ENCODE results near the gene GBGT1. TPM values are rescaled to one million over a fixed set of nuclear protein-coding genes. Genes with fewer than 3 reads are reported as not detected.

Gene GBGT1
- polyA plus RNA-seq, 1 of the 3 experiments (the other 2 are of a cell fraction) = 0.51 TPM

DNA sequence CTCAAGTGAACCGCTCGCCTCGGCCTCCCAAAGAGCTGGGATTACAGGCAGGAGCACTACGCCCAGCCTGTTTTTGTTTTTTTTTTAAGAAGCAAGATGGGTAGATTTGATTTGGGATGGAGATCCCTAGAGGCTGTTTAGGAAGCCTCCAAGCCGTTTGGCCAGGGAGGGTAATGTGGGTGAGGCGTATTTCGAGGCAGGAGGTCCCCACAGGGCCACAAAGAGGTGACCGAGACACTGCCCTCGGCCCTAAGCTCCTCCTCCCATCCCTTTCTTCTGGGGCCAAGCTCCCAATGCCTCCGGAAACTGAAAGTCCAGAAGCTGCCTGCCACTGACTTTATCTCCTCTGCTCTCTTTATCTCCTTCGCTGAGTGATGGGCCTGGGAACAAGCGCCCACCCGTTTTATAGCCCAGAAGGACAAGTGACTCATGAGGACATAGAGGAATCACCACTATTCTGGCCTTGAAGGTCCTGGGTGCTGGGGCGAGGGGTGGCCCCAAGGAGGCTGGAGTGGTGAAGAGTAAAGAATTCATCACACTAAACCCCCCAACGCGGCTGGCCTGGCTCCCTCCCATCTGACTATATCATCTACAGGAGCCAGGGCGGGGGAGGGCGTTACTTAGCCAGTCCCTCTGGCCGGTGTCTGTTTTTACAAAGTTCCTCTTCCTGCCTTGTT, 40.6 kb downstream of the GBGT1 start:
- Histone ChIP-seq H4K20me1 (ENCODE audit: insufficient read depth) (peaks cover 33% of the 10 kb centered on the region), H2AFZ (ENCODE audit: low read depth) (no peak overlapping the region), H3K27me3 (ENCODE audit: insufficient read depth) (no peaks in the 10 kb centered on the region), H3K4me2 (peak overlapping the region; percentile 12; the same call in 1 of the 2 replicates), H3K79me2 (ENCODE audit: insufficient read depth) (peaks cover 12% of the 10 kb centered on the region), H3K4me1 (ENCODE audit: control insufficient read depth in 1 of 2, insufficient read depth in 2 of 2, low read depth in 1 of 2, low read length in 1 of 2) (peaks cover 20 to 57% of the 10 kb centered on the region in 2 experiments), H3K9me2 (no peaks in the 10 kb centered on the region), H3F3A (replicated peaks; ENCODE audit: insufficient read depth) (peaks cover 19% of the 10 kb centered on the region), H3K9ac (no peak overlapping the region), H3K27ac (ENCODE audit: low read depth in 2 of 2, low read length in 1 of 2) (peak overlapping the region; percentile 58 to 64), H3K36me3 (replicated peaks in 1 of 2; ENCODE audit: control insufficient read depth in 1 of 2, insufficient read depth in 2 of 2, low read length in 1 of 2) (no peaks in the 10 kb centered on the region), H3K4me3 (ENCODE audit: low read depth in 2 of 2, low read length in 1 of 2) (no peak overlapping the region), H3K9me3 (no peaks in the 10 kb centered on the region)
- ChIA-PET CTCF (interaction anchor here (0.9 to 30.3 kb wide), 5 partner anchors 10 to 660 kb away, joined by 3 to 810 read pairs (median 3); no protein-coding TSS in a partner anchor), POLR2A (interaction anchor here (0.7 to 1.5 kb wide), 3 partner anchors 9 to 24 kb away, joined by 5 to 6 read pairs (median 5); no protein-coding TSS in a partner anchor)
- WGBS (ENCODE audit: low lambda C conversion rate) = 50% methylated on average over 19 of the region's 19 CpGs
- TF ChIP-seq, protein P1, sequence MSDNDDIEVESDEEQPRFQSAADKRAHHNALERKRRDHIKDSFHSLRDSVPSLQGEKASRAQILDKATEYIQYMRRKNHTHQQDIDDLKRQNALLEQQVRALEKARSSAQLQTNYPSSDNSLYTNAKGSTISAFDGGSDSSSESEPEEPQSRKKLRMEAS (IDR thresholded peaks at IDR 0.05; ENCODE audit: low read depth) = no peak
- TF ChIP-seq FOSL2 (IDR thresholded peaks at IDR 0.05; ENCODE audit: borderline replicate concordance, low read depth) (no peak), NFIC (IDR thresholded peaks at IDR 0.05; ENCODE audit: borderline replicate concordance) (no peak), GATA2 (CRISPR knock-in tag; IDR thresholded peaks at IDR 0.05) (peak; percentile 77), SIN3A (IDR thresholded peaks at IDR 0.05; ENCODE audit: borderline replicate concordance, low read depth, low read length) (no peak), SMC3 (IDR thresholded peaks at IDR 0.05; ENCODE audit: low read depth, low read length) (no peak), ELF1 (IDR thresholded peaks at IDR 0.05) (no peak), MXI1 (IDR thresholded peaks at IDR 0.05; ENCODE audit: low read depth, low read length) (no peak), EP300 (IDR thresholded peaks at IDR 0.05; ENCODE audit: borderline replicate concordance in 1 of 2, low read depth in 1 of 2, low read length in 1 of 2) (peak in 1 of 2 experiments; percentile 29; a peak in 1 of 4 replicates)
- peak; percentile 60 for DNase-seq

DNA sequence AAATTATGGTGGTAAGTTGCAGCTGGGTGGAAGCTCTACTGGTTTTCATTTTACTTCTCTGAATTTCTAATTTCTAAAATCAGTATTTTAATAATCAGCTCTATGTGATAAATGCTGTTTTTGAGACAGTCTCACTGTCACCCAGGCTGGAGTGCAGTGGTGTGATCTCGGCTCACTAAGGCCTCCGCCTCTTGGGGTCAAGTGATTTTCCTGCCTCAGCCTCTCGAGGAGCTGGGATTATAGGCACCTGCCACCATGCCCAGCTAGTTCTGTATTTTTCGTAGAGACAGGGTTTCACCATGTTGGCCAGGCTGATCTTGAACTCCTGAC, 41.1 kb downstream of the GBGT1 start:
- 100% methylated on average over 3 of the region's 4 CpGs for WGBS (ENCODE audit: low lambda C conversion rate)
- Histone ChIP-seq H3K4me3 (ENCODE audit: low read depth in 2 of 2, low read length in 1 of 2) (no peak overlapping the region), H3K27me3 (ENCODE audit: insufficient read depth) (no peaks in the 10 kb centered on the region), H2AFZ (ENCODE audit: low read depth) (no peak overlapping the region), H4K20me1 (ENCODE audit: insufficient read depth) (peaks cover 37% of the 10 kb centered on the region), H3K4me1 (ENCODE audit: control insufficient read depth in 1 of 2, insufficient read depth in 2 of 2, low read depth in 1 of 2, low read length in 1 of 2) (peaks cover 20 to 62% of the 10 kb centered on the region in 2 experiments), H3K4me2 (no peak overlapping the region; the same call in 1 of the 2 replicates), H3K9me2 (no peaks in the 10 kb centered on the region), H3F3A (replicated peaks; ENCODE audit: insufficient read depth) (peaks cover 19% of the 10 kb centered on the region), H3K27ac (ENCODE audit: low read depth in 2 of 2, low read length in 1 of 2) (peak overlapping the region; percentile 58 to 64), H3K79me2 (ENCODE audit: insufficient read depth) (peaks cover 12% of the 10 kb centered on the region), H3K36me3 (replicated peaks in 1 of 2; ENCODE audit: control insufficient read depth in 1 of 2, insufficient read depth in 2 of 2, low read length in 1 of 2) (no peaks in the 10 kb centered on the region), H3K9ac (no peak overlapping the region), H3K9me3 (no peaks in the 10 kb centered on the region)
- ChIA-PET CTCF (interaction anchor here (0.9 to 30.3 kb wide), 5 partner anchors 11 to 660 kb away, joined by 3 to 810 read pairs (median 3); no protein-coding TSS in a partner anchor), POLR2A (interaction anchor here (0.7 to 1.5 kb wide), 3 partner anchors 8 to 25 kb away, joined by 5 to 6 read pairs (median 5); no protein-coding TSS in a partner anchor)
- DNase-seq = no peak
- no peak for TF ChIP-seq CHD2 (IDR thresholded peaks at IDR 0.05; ENCODE audit: low read length, partially characterized antibody)
- no peak for TF ChIP-seq JUND (IDR thresholded peaks at IDR 0.05)
- no peak for TF ChIP-seq MEF2A (IDR thresholded peaks at IDR 0.05; ENCODE audit: borderline replicate concordance, low read depth)
- TF ChIP-seq NRF1 (IDR thresholded peaks at IDR 0.05; ENCODE audit: low read depth, low read length) = no peak
- no peak for TF ChIP-seq EP300 (IDR thresholded peaks at IDR 0.05; ENCODE audit: borderline replicate concordance in 1 of 2, low read depth in 1 of 2, low read length in 1 of 2)
- no peak for TF ChIP-seq GABPA (IDR thresholded peaks at IDR 0.05; ENCODE audit: low read depth)
- no peak for TF ChIP-seq FOSL2 (IDR thresholded peaks at IDR 0.05; ENCODE audit: borderline replicate concordance, low read depth)
- TF ChIP-seq, protein P2, sequence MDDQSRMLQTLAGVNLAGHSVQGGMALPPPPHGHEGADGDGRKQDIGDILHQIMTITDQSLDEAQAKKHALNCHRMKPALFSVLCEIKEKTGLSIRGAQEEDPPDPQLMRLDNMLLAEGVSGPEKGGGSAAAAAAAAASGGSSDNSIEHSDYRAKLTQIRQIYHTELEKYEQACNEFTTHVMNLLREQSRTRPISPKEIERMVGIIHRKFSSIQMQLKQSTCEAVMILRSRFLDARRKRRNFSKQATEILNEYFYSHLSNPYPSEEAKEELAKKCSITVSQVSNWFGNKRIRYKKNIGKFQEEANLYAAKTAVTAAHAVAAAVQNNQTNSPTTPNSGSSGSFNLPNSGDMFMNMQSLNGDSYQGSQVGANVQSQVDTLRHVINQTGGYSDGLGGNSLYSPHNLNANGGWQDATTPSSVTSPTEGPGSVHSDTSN (IDR thresholded peaks at IDR 0.05) = no peak
- TF ChIP-seq, protein P3, sequence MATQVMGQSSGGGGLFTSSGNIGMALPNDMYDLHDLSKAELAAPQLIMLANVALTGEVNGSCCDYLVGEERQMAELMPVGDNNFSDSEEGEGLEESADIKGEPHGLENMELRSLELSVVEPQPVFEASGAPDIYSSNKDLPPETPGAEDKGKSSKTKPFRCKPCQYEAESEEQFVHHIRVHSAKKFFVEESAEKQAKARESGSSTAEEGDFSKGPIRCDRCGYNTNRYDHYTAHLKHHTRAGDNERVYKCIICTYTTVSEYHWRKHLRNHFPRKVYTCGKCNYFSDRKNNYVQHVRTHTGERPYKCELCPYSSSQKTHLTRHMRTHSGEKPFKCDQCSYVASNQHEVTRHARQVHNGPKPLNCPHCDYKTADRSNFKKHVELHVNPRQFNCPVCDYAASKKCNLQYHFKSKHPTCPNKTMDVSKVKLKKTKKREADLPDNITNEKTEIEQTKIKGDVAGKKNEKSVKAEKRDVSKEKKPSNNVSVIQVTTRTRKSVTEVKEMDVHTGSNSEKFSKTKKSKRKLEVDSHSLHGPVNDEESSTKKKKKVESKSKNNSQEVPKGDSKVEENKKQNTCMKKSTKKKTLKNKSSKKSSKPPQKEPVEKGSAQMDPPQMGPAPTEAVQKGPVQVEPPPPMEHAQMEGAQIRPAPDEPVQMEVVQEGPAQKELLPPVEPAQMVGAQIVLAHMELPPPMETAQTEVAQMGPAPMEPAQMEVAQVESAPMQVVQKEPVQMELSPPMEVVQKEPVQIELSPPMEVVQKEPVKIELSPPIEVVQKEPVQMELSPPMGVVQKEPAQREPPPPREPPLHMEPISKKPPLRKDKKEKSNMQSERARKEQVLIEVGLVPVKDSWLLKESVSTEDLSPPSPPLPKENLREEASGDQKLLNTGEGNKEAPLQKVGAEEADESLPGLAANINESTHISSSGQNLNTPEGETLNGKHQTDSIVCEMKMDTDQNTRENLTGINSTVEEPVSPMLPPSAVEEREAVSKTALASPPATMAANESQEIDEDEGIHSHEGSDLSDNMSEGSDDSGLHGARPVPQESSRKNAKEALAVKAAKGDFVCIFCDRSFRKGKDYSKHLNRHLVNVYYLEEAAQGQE (IDR thresholded peaks at IDR 0.05; ENCODE audit: low read depth, low read length) = no peak
- no peak for TF ChIP-seq TCF12 (IDR thresholded peaks at IDR 0.05)
- TF ChIP-seq FOXJ3 (CRISPR knock-in tag; IDR thresholded peaks at IDR 0.05) = no peak
- TF ChIP-seq FOXM1 (IDR thresholded peaks at IDR 0.05; ENCODE audit: low read depth) = no peak
- TF ChIP-seq, protein P4, sequence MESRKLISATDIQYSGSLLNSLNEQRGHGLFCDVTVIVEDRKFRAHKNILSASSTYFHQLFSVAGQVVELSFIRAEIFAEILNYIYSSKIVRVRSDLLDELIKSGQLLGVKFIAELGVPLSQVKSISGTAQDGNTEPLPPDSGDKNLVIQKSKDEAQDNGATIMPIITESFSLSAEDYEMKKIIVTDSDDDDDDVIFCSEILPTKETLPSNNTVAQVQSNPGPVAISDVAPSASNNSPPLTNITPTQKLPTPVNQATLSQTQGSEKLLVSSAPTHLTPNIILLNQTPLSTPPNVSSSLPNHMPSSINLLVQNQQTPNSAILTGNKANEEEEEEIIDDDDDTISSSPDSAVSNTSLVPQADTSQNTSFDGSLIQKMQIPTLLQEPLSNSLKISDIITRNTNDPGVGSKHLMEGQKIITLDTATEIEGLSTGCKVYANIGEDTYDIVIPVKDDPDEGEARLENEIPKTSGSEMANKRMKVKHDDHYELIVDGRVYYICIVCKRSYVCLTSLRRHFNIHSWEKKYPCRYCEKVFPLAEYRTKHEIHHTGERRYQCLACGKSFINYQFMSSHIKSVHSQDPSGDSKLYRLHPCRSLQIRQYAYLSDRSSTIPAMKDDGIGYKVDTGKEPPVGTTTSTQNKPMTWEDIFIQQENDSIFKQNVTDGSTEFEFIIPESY (IDR thresholded peaks at IDR 0.05; ENCODE audit: borderline replicate concordance, low read depth) = no peak
- TF ChIP-seq TAF1 (IDR thresholded peaks at IDR 0.05; ENCODE audit: borderline replicate concordance, low read depth, low read length) = no peak
